ENCODE measurements around the gene WSB1.
"Not testable (repeated sequence)": the region's sequence is repeated elsewhere in the genome, so short reads cannot be mapped to it uniquely, and the experiment has no call there.

Gene WSB1

GRCh38 chr17:27319541-27320221, 25.8 kb downstream of the WSB1 start:
- no peak for DNase-seq

DNA sequence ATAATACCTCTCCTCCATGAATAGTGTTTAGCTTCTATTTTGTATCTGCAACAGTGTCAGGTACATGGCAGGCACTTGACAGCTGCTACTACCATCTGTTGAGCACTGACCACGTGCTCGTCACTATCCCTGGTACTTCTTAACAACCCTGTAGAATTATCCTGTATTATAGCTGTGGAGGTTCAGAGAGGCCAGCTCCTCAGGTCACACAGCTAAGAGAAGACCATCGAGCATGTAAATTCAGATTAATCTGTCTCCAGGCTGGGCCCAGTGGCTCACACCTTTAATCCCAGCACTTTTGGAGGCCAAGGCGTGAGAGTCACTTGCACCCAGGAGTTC, 26.3 kb downstream of the WSB1 start:
- DNase-seq = no peak

DNA sequence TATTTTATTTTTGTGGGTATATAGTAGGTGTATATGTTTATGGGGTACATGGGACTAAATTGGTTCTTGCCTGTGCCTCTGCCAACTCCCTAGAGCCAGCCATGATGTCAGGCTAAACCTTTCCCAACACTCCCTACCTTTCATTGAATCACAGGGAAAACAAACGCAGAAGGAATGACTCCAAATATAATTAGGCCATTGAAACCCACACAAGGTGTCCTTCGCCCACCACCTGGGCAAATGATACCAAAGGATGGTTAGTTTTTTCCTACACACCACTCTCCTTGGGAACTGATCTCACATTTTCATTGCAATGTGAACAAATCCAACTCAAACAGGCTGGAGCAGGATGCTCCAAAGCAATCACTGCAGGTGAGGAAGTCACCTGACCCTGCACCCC, 27.5 kb downstream of the WSB1 start:
- no peak for DNase-seq

DNA sequence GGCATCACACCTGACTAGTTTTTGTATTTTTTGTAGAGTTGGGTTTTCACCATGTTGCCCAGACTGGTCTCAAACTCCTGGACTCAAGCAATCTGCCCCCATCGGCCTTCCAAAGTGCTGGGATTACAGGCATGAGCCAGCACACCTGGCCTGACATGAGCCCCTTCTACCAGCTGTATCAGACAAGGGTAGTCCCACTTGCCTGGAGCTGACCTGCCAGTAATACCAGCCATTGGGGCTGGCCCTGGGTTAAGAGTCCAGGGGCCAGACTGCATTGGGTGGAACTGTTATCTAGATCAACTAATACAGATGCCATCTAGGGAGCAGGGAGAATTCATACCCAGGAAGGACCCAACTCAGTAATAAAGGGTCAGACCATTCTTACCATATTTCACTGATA, 28.1 kb downstream of the WSB1 start:
- DNase-seq = no peak

GRCh38 chr17:27322690-27323508, 29.0 kb downstream of the WSB1 start:
- DNase-seq = no peak

- no peak for DNase-seq
These were observed 29.8 kb downstream of the WSB1 start for GRCh38 chr17:27323538-27324215.

DNA sequence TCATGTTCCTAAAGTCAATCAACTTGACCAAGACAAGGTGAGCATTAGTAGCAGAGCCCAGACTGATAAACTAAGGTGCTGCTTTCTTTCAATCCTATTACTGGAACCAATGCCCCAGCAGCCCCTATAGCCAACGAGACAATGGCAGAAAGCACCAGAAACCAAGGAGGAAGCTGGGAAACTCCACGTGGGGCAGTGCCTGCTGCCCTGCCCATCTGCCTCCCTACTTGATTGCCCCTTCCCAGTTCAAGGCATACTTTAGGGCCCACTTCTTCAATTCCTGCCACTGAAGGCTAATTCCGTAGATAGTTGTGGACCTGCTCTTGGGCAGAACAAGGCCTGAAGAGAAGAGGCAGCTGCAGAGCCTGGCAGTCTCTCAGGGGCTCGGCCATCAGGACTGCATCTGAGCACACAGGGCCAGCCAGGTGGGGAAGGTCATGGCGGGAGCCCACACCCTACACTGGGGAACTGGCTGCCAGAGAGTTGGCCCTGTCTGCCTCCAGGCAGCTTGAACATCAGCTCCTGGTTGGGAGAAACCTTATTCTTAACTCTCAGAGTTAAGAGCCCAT, 30.9 kb downstream of the WSB1 start:
- no peak for DNase-seq

GRCh38 chr17:27326051-27326450, 32.1 kb downstream of the WSB1 start:
- DNase-seq = no peak

GRCh38 chr17:27326585-27326984, 32.7 kb downstream of the WSB1 start:
- no peak for DNase-seq

DNA sequence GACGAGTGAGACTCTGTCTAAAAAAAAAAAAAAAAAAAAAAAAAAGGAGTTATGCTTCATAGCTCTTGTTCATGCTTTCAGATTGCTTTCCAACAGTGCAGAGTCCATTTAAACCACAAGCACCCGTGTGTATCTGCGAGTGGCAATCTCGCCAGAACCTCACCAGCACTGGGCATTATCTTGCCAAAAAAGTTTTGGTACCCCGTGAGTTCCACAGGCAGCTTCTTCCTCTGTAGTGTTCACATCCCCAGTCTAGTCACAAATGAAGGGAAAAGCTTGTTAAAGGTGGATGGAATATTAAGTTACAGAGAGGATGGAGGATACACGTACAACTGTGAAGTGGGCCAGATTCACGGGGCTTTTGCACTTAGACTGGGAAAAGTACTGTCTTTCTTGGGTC, 33.5 kb downstream of the WSB1 start:
- DNase-seq = no peak

DNA sequence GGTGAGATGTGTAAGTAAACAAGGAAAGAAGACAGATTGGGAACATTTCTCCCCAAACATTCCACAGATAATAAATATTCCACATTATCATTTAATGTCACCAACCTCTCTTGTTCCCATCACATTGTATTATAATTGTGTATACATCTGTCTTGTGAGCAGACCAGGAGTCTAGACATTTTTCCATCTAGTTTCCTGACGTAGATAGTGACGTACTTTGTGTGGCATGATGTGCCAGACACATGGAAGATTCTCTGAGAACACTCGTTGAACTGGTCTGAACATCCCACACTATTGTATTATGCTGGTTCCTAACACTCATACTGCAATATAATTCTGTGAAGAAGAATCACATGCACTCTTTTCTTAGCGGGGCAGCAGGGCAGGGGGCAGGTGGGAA, 34.0 kb downstream of the WSB1 start:
- DNase-seq = no peak

GRCh38 chr17:27328686-27329085, 34.8 kb downstream of the WSB1 start:
- not testable (repeated sequence) for DNase-seq

GRCh38 chr17:27329146-27329805, 35.4 kb downstream of the WSB1 start:
- no peak for DNase-seq

DNA sequence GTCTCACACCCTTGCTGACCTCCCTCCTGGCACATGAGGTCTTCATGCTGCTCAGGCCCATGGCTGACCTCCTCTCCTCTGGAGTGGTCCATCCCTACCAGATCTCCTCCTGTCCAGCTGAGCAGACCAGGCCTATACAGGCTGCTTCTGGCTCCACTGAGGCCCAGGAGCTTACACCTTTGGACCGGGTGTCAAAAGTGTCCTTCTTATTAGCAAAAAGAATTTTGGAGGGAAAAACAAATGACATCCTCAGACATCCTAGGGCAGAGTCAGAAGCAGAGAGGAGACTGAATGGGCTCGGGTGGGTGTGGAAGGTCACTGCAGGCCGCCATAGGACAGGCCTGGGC, 38.1 kb downstream of the WSB1 start:
- no peak for DNase-seq

DNA sequence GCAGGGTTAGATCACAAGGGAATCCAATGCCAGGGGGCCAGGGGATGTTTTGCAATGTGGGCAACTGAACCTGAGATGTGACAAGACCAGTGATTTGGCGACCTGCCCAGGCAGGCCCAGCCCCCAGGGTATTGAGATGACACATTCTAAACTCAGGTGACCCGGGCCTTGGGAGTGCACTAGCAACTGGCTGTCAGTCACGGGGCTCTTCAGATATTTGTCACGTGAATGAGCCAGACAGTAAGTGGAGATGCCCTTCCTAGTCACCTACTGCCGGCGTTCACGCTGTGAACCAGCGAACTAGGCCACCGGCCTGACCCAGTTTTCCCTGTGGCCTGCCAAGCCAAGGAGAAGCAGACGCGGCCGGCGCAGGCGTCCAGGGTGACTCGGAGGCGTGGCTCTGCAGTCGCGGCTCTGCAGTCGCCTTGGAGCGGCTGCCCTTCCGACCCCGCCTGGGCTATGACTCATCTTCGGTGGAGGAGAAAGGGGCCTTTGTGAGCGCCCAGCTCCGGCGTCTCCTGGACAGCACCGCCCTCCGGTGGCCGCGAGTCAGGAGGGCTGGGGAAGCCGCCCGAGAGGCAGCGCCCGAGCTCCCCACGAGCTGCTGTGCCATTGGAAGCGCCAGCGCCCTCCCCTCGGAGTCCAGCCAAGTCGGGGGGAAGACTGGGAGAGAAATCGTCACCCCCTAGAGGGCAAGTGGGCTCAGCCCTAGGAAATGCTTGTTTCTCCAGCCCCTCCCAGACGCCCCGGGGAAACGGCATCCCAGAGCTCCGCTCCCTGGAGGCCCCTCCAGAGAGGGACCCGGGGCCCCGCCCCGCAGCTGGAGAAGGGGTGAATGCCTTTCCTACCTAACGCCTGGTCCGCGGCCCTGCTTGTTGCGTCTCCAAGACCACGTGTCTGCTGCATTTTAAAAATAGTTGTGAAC, 38.8 kb downstream of the WSB1 start:
- peak; percentile 93 for DNase-seq

- no peak for DNase-seq
These were observed 39.6 kb downstream of the WSB1 start for GRCh38 chr17:27333410-27333980.

DNA sequence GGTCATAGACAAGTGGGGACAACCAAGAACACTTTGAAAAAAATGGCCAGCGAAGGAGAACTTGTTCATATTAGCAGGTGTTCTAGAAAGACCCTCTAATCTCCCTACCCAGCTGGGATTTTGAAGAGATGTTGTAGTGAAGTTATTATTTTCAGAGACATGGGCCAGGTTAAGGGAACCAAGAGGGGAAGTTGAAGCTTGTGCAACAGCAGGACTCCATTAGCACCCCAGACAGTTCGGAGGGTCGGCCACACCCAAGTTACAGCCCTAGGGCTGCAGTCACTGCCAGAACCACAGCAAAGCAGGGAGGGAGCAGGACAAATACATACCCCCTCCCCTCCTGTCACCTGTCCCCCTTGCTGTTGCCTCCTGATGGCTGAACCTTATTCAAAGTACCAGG, 42.3 kb downstream of the WSB1 start:
- peak; percentile 51 for DNase-seq

DNA sequence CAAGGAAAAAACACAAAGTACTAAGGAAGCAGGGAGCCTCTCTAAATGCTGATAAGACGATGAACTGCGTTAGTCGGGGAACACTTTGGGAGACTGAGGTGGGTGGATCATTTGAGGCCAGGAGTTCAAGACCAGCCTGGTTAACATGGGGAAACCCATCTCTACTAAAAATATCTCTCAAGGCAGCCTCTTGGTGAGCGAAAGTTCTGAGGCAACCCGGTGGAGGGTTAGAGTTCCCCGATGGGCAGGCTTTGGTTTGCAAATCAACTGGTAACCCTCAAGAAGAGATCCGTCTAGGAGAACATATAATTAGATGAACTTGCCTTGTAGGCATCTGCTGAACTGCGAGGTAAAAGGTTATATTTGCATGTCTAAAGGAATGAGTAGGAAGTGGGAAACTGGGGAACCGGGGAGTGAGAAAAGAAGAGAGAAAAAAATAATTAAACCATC, 44.6 kb downstream of the WSB1 start:
- no peak for DNase-seq

- DNase-seq = no peak
These were observed 45.4 kb downstream of the WSB1 start for GRCh38 chr17:27339198-27339835.

GRCh38 chr17:27339836-27340550, 46.1 kb downstream of the WSB1 start:
- DNase-seq = peak; percentile 28
